Measurements from ENCODE around the gene PKNOX1.
"Not testable (repeated sequence)": the region's sequence is repeated elsewhere in the genome, so short reads cannot be mapped to it uniquely, and the experiment has no call there.

GRCh38 chr21:42936360-42936759 is 38.0 kb upstream of the PKNOX1 start:
- TF ChIP-seq POLR2A (IDR thresholded peaks at IDR 0.05; ENCODE audit: extremely low read depth, insufficient read length); CTCF (IDR thresholded peaks at IDR 0.05; ENCODE audit: low read depth, low read length); MAX (IDR thresholded peaks at IDR 0.05; ENCODE audit: low read depth, low read length): not testable (repeated sequence)

Measured in NB4 (cell line).